Tibial nerve (tissue), 4 donors: ENCODE measurements around the gene SOWAHA. TPM values are rescaled to one million over a fixed set of nuclear protein-coding genes. Genes with fewer than 3 reads are reported as not detected.

ENCODE experiments used
- DNase-seq, 2 donors: peaks; one replicate each; pipeline ENCODE4 v3.0.0-alpha.2; 2019; ENCODE audit warnings: low spot score in 2 of 2
- H3K27ac ChIP-seq, 4 donors: fragments of 200-600 bp; sonication (generic) in 3 of 4; one replicate each; pipeline ENCODE4 v1.5.1; 2017 to 2019; ENCODE audit warnings: mild to moderate bottlenecking in 1 of 4
- H3K27me3 ChIP-seq, 2 donors: fragments of 200-600 bp; sonication (generic) in 1 of 2; one replicate each; pipeline versions ENCODE4 v1.5.1 to v1.6.0; 2017 to 2019
- H3K36me3 ChIP-seq, 3 donors: fragments of 200-600 bp; sonication (generic); one replicate each; pipeline ENCODE4 v1.5.1; 2018 to 2019
- H3K4me1 ChIP-seq, 4 donors: fragments of 200-600 bp; sonication (generic) in 3 of 4; one replicate each; pipeline ENCODE4 v1.5.1; 2017 to 2019
- H3K4me3 ChIP-seq, 4 donors: fragments of 200-600 bp; sonication (generic) in 3 of 4; one replicate each; pipeline ENCODE4 v1.5.1; 2017 to 2019; ENCODE audit warnings: mild to moderate bottlenecking in 1 of 4, moderate library complexity in 1 of 4
- H3K9me3 ChIP-seq, 4 donors: fragments of 200-600 bp; sonication (generic) in 3 of 4; one replicate each; pipeline ENCODE4 v1.5.1; 2017 to 2019
- EP300 ChIP-seq, 2 donors: sonication (generic); formaldehyde crosslinking; IDR thresholded peaks; one replicate each; pipeline ENCODE4 v1.6.1; 2017; ENCODE audit warnings: antibody characterized with exemption in 2 of 2, mild to moderate bottlenecking in 1 of 2
- POLR2A ChIP-seq, 2 donors: fragments of 450-650 bp; IDR thresholded peaks; one replicate each; pipeline ENCODE4 v1.6.1; 2017; ENCODE audit warnings: antibody characterized with exemption in 2 of 2, mild to moderate bottlenecking in 2 of 2, moderate library complexity in 2 of 2
- WGBS, 2 donors: methylation state at CpG; one replicate each; pipeline ENCODE4 v1.1.5; 2018; 5-methylcytosine and 5-hydroxymethylcytosine counted together
- total RNA-seq, 4 donors: library from RNA; depleted of rRNA; stranded (reverse); fragments of >200 nt; gene quantifications; one replicate each; pipeline ENCODE4 v1.1.0, GENCODE V29; 2016
- TF ChIP-seq, protein P1 (sequence below), 5 experiments: fragments of 200-600 bp in 3 of 5; fragments of 450-650 bp in 2 of 5; sonication (generic) in 3 of 5; IDR thresholded peaks; one replicate each; pipeline ENCODE4 v1.5.1; 2016 to 2019; ENCODE audit warnings: antibody characterized with exemption in 5 of 5, mild to moderate bottlenecking in 3 of 5, moderate library complexity in 2 of 5

Gene SOWAHA
- total RNA-seq, 4 donors from 2014 or later = 0.44 to 2.9 (median 0.99) TPM

DNA sequence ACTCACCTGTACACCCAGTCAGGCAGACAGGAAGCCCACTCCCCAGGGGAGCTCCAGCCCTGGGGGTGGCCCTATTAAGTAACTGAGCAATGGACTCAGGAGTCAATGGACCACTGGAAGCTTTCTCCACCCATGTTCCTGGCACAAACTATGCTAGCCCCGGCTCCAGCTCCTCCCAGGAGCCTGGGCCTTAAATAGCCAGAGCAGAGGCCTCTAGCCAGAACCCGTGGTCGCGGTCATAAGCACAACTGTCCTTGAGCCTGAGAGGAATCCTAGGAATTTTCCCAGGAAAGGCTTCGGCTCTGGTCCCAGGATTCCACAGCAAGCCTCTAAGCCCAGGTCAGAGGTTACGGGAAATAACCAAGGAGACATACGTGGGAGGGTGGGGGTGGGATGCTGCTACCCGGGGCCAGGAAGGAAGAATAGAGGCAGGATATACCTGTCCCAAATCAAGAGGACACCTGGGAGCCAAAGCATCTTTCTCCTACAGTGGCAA is 41.6 kb upstream of the SOWAHA start:
- TF ChIP-seq POLR2A (IDR thresholded peaks at IDR 0.05) = no peak
- TF ChIP-seq EP300 (IDR thresholded peaks at IDR 0.05) = no peak
- TF ChIP-seq, protein P1, sequence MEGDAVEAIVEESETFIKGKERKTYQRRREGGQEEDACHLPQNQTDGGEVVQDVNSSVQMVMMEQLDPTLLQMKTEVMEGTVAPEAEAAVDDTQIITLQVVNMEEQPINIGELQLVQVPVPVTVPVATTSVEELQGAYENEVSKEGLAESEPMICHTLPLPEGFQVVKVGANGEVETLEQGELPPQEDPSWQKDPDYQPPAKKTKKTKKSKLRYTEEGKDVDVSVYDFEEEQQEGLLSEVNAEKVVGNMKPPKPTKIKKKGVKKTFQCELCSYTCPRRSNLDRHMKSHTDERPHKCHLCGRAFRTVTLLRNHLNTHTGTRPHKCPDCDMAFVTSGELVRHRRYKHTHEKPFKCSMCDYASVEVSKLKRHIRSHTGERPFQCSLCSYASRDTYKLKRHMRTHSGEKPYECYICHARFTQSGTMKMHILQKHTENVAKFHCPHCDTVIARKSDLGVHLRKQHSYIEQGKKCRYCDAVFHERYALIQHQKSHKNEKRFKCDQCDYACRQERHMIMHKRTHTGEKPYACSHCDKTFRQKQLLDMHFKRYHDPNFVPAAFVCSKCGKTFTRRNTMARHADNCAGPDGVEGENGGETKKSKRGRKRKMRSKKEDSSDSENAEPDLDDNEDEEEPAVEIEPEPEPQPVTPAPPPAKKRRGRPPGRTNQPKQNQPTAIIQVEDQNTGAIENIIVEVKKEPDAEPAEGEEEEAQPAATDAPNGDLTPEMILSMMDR (IDR thresholded peaks at IDR 0.05) = no peak
- Histone ChIP-seq H3K4me1 (peaks cover 0 to 92% (median 14%) of the 10 kb centered on the region in 4 donors), H3K36me3 (no peaks in the 10 kb centered on the region), H3K27ac (peak overlapping the region in 2 of 4 donors; percentile 63 to 69), H3K9me3 (no peaks in the 10 kb centered on the region), H3K4me3 (no peak overlapping the region), H3K27me3 (no peaks in the 10 kb centered on the region)
- no peak for DNase-seq
- 43 to 61% methylated on average over 4 to 8 of the region's 8 CpGs for WGBS, 2 donors

DNA sequence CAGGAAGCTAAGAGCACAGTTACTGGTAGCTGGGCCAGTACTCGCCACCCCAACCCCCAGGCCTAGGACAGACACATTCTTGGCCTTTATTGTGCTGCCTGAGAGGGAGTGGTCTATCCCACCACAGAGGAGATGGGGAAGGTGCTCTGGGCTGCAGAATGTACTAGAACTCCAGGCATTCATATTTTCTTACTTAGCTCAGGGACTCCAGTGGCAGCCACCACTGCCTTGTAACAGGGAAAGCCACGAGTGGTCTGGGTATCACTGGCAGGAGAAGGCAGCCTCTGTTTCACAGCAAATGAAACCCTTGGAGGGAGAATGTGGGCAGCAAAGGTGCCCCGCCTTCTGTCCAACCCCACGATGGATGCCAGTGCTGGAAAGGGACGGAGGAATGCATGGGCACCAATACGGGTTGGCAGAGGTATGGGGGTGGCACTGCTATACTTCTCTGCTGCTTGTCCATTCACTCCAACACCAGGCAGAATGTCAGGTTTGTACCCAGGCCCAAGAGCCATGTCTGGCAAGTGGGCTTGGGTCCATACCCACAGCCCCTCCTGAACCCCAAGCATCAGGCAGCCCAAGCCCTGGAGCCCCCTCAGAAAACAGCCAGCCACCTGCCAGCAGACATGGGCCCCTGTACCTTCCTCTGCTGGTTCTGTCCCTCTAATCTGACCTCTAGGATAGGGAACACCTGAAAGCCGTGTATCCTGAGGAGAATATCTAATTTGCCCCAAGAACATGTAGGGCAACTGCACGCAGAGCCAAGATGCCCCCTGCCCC is 40.6 kb upstream of the SOWAHA start:
- H3K9me3 ChIP-seq = no peaks in the 10 kb centered on the region
- peak overlapping the region in 2 of 4 donors; percentile 63 to 69 for H3K27ac ChIP-seq
- TF ChIP-seq POLR2A (IDR thresholded peaks at IDR 0.05) = no peak
- no peak for TF ChIP-seq EP300 (IDR thresholded peaks at IDR 0.05)
- peaks cover 0 to 83% (median 14%) of the 10 kb centered on the region in 4 donors for H3K4me1 ChIP-seq
- H3K36me3 ChIP-seq = no peaks in the 10 kb centered on the region
- no peak overlapping the region for H3K4me3 ChIP-seq
- 66 to 83% methylated on average over 7 to 8 of the region's 8 CpGs for WGBS, 2 donors
- DNase-seq = no peak
- H3K27me3 ChIP-seq = no peaks in the 10 kb centered on the region

DNA sequence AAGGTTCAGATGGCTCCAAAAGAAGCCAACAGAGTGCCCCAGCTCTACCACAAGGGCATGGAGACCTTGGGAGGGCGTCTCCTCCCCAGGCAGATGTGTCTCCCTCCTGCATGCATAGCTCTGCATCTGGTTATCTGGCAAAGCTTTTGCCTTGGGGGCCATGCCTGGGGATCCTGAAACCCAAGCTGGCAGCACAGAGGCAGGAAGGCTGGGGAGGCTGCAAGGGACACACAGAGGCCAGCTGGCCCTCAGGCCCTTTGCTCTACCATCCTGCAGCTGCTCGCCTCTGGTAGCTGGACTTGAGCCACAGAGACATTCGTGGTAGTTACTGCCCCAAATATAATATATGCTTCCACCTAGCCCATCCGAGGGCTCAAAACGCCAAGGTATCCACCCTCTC is 40.0 kb upstream of the SOWAHA start:
- H3K27ac ChIP-seq = peak overlapping the region in 2 of 4 donors; percentile 63 to 69
- no peak for TF ChIP-seq POLR2A (IDR thresholded peaks at IDR 0.05)
- TF ChIP-seq EP300 (IDR thresholded peaks at IDR 0.05) = no peak
- TF ChIP-seq, protein P1 (IDR thresholded peaks at IDR 0.05) = no peak
- no peak overlapping the region for H3K4me3 ChIP-seq
- H3K9me3 ChIP-seq = no peaks in the 10 kb centered on the region
- no peaks in the 10 kb centered on the region for H3K27me3 ChIP-seq
- no peak for DNase-seq
- H3K36me3 ChIP-seq = no peaks in the 10 kb centered on the region
- H3K4me1 ChIP-seq = peaks cover 0 to 82% (median 16%) of the 10 kb centered on the region in 4 donors
- 95 to 96% methylated on average over 5 of the region's 5 CpGs for WGBS, 2 donors

DNA sequence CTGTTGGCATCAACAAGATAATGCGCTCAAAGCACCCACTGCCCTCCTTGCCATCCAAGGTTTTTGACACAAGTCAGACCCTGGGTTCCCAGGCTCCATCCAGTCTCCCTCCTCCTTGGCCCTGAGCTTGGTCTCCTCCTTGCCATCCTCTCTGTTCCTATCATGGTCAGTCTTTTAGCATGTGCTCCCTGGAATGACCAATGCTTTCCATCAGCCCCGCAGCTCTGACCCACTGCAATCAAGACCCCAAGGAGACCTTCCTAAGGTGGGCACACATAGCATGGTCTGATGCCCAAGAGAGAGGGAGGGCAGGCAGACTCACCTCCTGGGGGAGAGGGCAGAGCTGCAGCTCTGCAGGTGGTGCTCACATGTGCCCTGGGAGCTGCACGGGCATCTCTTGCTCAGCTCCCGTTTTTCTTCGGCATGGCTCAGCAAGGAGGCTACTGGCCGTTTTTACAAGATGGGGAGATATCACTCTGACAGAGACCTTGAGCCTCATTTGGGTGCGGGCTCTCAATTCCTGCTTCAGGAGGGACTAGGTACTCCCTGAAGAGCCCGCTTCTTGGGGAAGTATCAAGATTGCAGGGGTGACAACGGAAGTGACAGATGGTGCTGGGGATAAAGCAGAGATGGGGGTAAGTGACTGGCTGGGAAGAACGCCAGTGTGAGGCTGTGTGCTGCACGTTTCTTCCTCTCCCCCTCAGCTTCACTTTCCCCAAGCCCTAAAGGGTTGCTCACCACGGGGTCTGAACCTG is 39.3 kb upstream of the SOWAHA start:
- Histone ChIP-seq H3K4me1 (peaks cover 0 to 79% (median 14%) of the 10 kb centered on the region in 4 donors), H3K36me3 (no peaks in the 10 kb centered on the region), H3K27ac (peak overlapping the region in 1 of 4 donors; percentile 88), H3K4me3 (no peak overlapping the region), H3K27me3 (no peaks in the 10 kb centered on the region), H3K9me3 (no peaks in the 10 kb centered on the region)
- WGBS, 2 donors = 79 to 82% methylated on average over 12 of the region's 12 CpGs
- no peak for DNase-seq
- no peak for TF ChIP-seq EP300 (IDR thresholded peaks at IDR 0.05)
- TF ChIP-seq, protein P1 (IDR thresholded peaks at IDR 0.05) = no peak
- no peak for TF ChIP-seq POLR2A (IDR thresholded peaks at IDR 0.05)

DNA sequence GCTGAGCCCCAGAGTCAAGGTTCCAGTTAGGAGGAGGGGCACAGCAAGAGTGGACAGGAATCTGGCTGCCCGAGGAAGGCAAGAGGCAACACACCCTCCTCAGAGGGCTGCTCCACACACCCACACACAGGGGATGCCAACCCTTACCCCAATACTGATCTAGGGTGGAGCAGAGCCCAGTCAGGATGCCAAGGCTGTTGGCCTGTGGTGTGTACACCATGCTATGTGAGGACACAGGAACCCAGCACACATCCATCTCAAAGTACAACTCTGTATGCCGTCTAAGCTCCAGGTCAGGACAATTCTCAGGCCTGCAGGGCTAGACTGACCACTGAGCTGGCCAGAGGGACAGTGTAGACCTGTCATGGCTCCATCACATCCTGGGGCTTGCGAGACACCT is 38.7 kb upstream of the SOWAHA start:
- no peaks in the 10 kb centered on the region for H3K27me3 ChIP-seq
- H3K4me3 ChIP-seq = no peak overlapping the region
- H3K4me1 ChIP-seq = peaks cover 0 to 73% (median 12%) of the 10 kb centered on the region in 4 donors
- no peak for DNase-seq
- WGBS, 2 donors = 62 to 73% methylated on average over 3 of the region's 3 CpGs
- H3K27ac ChIP-seq = peak overlapping the region in 2 of 4 donors; percentile 43 to 88
- H3K9me3 ChIP-seq = no peaks in the 10 kb centered on the region
- H3K36me3 ChIP-seq = no peaks in the 10 kb centered on the region
- TF ChIP-seq, protein P1 (IDR thresholded peaks at IDR 0.05) = no peak
- TF ChIP-seq EP300 (IDR thresholded peaks at IDR 0.05) (no peak), POLR2A (IDR thresholded peaks at IDR 0.05) (no peak)
